Measurements from ENCODE around the gene ACTR5. TPM values are rescaled to one million over a fixed set of nuclear protein-coding genes. Genes with fewer than 3 reads are reported as not detected.

The ACTR5 gene
- total and polyA plus RNA-seq, 2 donors (not counting 3 experiments of a cell fraction or from before 2014, with no cell fraction given) = 8.8 to 11.3 TPM

- FAIRE-seq (no peak), DNase-seq (ENCODE audit: low read depth, low spot score) (no peak)
- dilution Hi-C loops (cut with MboI; ENCODE audit: extremely low pct_ligation_motif_present, low sequenced_read_pairs) (no loop called here), intact Hi-C loops (cut with micrococcal nuclease) (no loop called here)
- no peaks in the 10 kb centered on the region for H3K36me3 ChIP-seq (ENCODE audit: control insufficient read depth in 2 of 2, extremely low read depth in 1 of 2, insufficient read depth in 2 of 2, low read length in 2 of 2)
- H3K9me3 ChIP-seq (replicated peaks; ENCODE audit: control insufficient read depth, insufficient read depth, low read length) = no peaks in the 10 kb centered on the region
- H3K79me2 ChIP-seq (ENCODE audit: control insufficient read depth, insufficient read depth, low read length) = no peaks in the 10 kb centered on the region
- H3K4me3 ChIP-seq (replicated peaks in 1 of 3; ENCODE audit: insufficient read depth in 1 of 3, low read depth in 1 of 3, low read length in 3 of 3) = no peak overlapping the region
- peaks cover 25 to 27% of the 10 kb centered on the region in 2 experiments for H3K27me3 ChIP-seq (ENCODE audit: control insufficient read depth in 2 of 2, insufficient read depth in 2 of 2, low read length in 2 of 2)
- no peaks in the 10 kb centered on the region for H3K9me1 ChIP-seq (replicated peaks; ENCODE audit: control insufficient read depth, extremely low read depth, insufficient read depth, low read length)
- H3K27ac ChIP-seq (ENCODE audit: insufficient read depth, low read depth, low read length) = no peak overlapping the region
- ChIA-PET CTCF (interaction anchor here (1.1 kb wide), 1 partner anchor 9 kb away, joined by 3 read pairs; no protein-coding TSS in a partner anchor), POLR2A (no interaction called here)
- H2AFZ ChIP-seq (ENCODE audit: low read depth, low read length) = no peak overlapping the region
- H3K4me1 ChIP-seq (ENCODE audit: control insufficient read depth, extremely low read depth, insufficient read depth, low read length) = no peaks in the 10 kb centered on the region
- H4K20me1 ChIP-seq (replicated peaks; ENCODE audit: control insufficient read depth, extremely low read depth, insufficient read depth, low read length) = no peaks in the 10 kb centered on the region
- no peak overlapping the region for H3K4me2 ChIP-seq (ENCODE audit: insufficient read depth, low read length)
- TF ChIP-seq MYC (IDR thresholded peaks at IDR 0.05; ENCODE audit: low read depth, low read length) = no peak
- no peak for TF ChIP-seq JUN (IDR thresholded peaks at IDR 0.05; ENCODE audit: borderline replicate concordance, insufficient read depth, insufficient read length, low read depth)
- no peak for TF ChIP-seq EZH2 (IDR thresholded peaks at IDR 0.05; ENCODE audit: borderline replicate concordance, low read depth, low read length, severe bottlenecking)
- TF ChIP-seq POLR2A (IDR thresholded peaks at IDR 0.05; ENCODE audit: low read depth, low read length) = no peak
- TF ChIP-seq FOS (IDR thresholded peaks at IDR 0.05; ENCODE audit: borderline replicate concordance, insufficient read depth, low read length) = no peak
- no peak for TF ChIP-seq POLR2AphosphoS5 (IDR thresholded peaks at IDR 0.05; ENCODE audit: insufficient read depth, low read depth, low read length)
- no peak for TF ChIP-seq CTCF (IDR thresholded peaks at IDR 0.05; ENCODE audit: extremely low read depth in 1 of 2, insufficient read depth in 1 of 2, low read depth in 1 of 2, low read length in 2 of 2)
- TF ChIP-seq GATA2 (IDR thresholded peaks at IDR 0.05; ENCODE audit: insufficient read depth, insufficient read length, low read depth, low read length) = no peak
- no peak for TF ChIP-seq MAX (IDR thresholded peaks at IDR 0.05; ENCODE audit: insufficient read depth, insufficient read length)
- no peak overlapping the region for H3K9ac ChIP-seq (replicated peaks; ENCODE audit: extremely low read depth, insufficient read depth, low read length)
- BruUV-seq (replicated peaks) = no TSS peak
These were observed 34.0 kb upstream of the ACTR5 start for GRCh38 chr20:38714308-38714707.
